ENCODE measurements around the gene HAPLN1. TPM values are rescaled to one million over a fixed set of nuclear protein-coding genes. Genes with fewer than 3 reads are reported as not detected.
A peak's percentile ranks its signal among the peaks of the same experiment; 100 is the strongest.

Gene HAPLN1
- total RNA-seq, 1 experiment from 2014 or later, result not detected

DNA sequence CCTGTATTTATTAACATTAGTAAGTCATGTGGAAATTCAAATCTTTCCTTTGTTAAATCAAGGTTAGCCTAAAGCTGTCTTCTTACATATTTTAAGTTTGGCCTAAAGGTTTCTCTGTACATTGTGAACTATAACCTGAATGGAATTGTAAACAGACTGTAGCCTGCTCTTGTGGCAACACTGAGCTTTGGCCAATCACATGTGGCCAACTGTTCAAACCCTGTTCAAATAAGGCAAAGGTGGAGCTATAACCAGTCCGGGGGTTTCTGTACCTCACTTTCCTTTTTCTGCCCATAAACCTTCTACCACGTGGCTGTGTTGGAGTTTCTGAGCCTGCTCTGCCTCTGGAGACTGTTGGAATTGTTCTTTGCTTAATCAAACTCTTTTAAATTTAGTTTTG lies 3.3 kb upstream of the HAPLN1 start:
- POLR2A ChIA-PET, result no interaction called here
- TF ChIP-seq CTCF (IDR thresholded peaks at IDR 0.05; ENCODE audit: unreplicated experiment), result no peak
- Mint-ChIP-seq H3K9me3 (ENCODE audit: unreplicated experiment) (no peaks in the 10 kb centered on the region), H3K27ac (ENCODE audit: low read depth, unreplicated experiment) (no peak overlapping the region), H3K4me1 (ENCODE audit: insufficient read depth, unreplicated experiment) (peaks cover 5% of the 10 kb centered on the region), H3K4me3 (ENCODE audit: unreplicated experiment) (no peak overlapping the region), H3K27me3 (ENCODE audit: insufficient read depth, unreplicated experiment) (peaks cover 84% of the 10 kb centered on the region), H3K36me3 (ENCODE audit: insufficient read depth, unreplicated experiment) (no peaks in the 10 kb centered on the region)
- no TSS peak for BruUV-seq (replicated peaks)
- CTCF ChIA-PET, result interaction anchor here (0.8 kb wide), 1 partner anchor 1519 kb away, joined by 4 read pairs; no protein-coding TSS in a partner anchor
- intact Hi-C loops (cut with micrococcal nuclease), result no loop called here
- no peak for DNase-seq (ENCODE audit: unreplicated experiment)

GRCh38 chr5:83723031-83723430 lies 2.4 kb upstream of the HAPLN1 start:
- DNase-seq (ENCODE audit: unreplicated experiment), result no peak
- Mint-ChIP-seq H3K36me3 (ENCODE audit: insufficient read depth, unreplicated experiment) (no peaks in the 10 kb centered on the region), H3K27me3 (ENCODE audit: insufficient read depth, unreplicated experiment) (peaks cover 89% of the 10 kb centered on the region), H3K27ac (ENCODE audit: low read depth, unreplicated experiment) (no peak overlapping the region), H3K9me3 (ENCODE audit: unreplicated experiment) (no peaks in the 10 kb centered on the region), H3K4me3 (ENCODE audit: unreplicated experiment) (peak overlapping the region; percentile 68), H3K4me1 (ENCODE audit: insufficient read depth, unreplicated experiment) (peaks cover 5% of the 10 kb centered on the region)
- ChIA-PET CTCF (no interaction called here), POLR2A (no interaction called here)
- TF ChIP-seq CTCF (IDR thresholded peaks at IDR 0.05; ENCODE audit: unreplicated experiment), result no peak
- intact Hi-C loops (cut with micrococcal nuclease), result no loop called here
- BruUV-seq (replicated peaks), result no TSS peak

DNA sequence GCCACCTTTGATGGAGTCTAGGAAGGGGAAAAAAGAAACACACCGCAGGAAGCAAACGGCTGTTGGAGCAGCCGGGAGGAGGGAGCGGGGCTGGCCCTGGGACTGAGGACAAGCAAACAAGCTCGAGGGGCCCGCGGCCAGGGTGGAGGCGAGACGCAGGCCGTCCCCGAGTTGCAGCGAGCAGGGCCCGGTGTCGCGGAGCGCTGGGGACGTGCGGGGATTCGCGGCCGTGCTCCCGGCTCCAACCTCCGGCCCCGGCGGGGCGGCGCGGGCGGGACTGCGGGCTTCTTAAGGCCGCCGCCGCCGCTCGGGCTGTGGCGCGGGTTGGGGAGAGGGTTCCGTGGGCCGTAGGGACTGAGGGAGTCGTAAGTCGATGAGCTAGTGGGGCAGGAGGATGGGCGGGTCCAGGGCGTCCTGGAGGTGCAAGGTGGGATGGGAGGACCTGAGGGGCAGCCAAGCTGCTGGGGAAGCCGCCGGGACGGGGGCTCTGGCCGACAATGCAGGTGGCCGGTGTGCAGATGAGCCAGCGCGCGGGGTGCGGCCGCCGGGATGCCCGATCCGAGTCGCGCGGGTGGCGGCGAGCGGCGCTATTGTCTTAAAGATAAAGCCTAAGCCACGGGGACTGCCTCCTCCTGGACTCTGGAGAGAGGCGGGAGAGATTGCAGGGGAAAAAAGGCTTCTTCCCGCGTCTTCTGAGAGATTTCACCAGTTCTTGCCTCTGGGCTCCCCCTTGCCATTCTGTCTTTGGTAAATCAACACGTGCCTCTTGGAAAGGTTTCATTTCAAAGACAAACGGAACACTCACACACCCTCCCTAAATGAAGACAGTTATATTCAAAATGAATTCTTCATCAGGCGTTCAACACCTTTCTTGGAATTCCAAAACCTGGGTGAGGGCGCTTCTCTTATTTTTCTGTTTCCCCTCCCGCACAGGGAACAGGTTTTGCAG lies 1.6 kb upstream of the HAPLN1 start:
- CTCF ChIA-PET, result interaction anchor here (0.6 kb wide), 3 partner anchors 10 to 661 kb away, joined by 3 read pairs; no protein-coding TSS in a partner anchor
- POLR2A ChIA-PET, result no interaction called here

More for the DNA sequence above, 1.6 kb upstream of the HAPLN1 start:
- no peaks in the 10 kb centered on the region for H3K9me3 Mint-ChIP-seq (ENCODE audit: unreplicated experiment)
- BruUV-seq (replicated peaks), result no TSS peak
- H3K36me3 Mint-ChIP-seq (ENCODE audit: insufficient read depth, unreplicated experiment), result no peaks in the 10 kb centered on the region
- DNase-seq (ENCODE audit: unreplicated experiment), result no peak
- intact Hi-C loops (cut with micrococcal nuclease), result no loop called here
- H3K27me3 Mint-ChIP-seq (ENCODE audit: insufficient read depth, unreplicated experiment), result peaks cover 89% of the 10 kb centered on the region
- no peak overlapping the region for H3K27ac Mint-ChIP-seq (ENCODE audit: low read depth, unreplicated experiment)
- H3K4me3 Mint-ChIP-seq (ENCODE audit: unreplicated experiment), result peak overlapping the region; percentile 68
- TF ChIP-seq CTCF (IDR thresholded peaks at IDR 0.05; ENCODE audit: unreplicated experiment), result peak; percentile 10
- H3K4me1 Mint-ChIP-seq (ENCODE audit: insufficient read depth, unreplicated experiment), result peaks cover 5% of the 10 kb centered on the region

All from MCF 10A (cell line).